Natural killer cell (primary cell): ENCODE results near the gene F9. TPM values are rescaled to one million over a fixed set of nuclear protein-coding genes. Genes with fewer than 3 reads are reported as not detected.

Source experiments
- ATAC-seq, 3 donors: fragments of 150-1000 bp in 2 of 3; fragments of 200-7000 bp in 1 of 3; cut with Tn5 transposase; 1 replicate in 1 of 3; 2 replicates in 2 of 3; pipeline ENCODE4 v1.10.0; 2021; ENCODE audit warnings: mild to moderate bottlenecking in 2 of 3, moderate library complexity in 2 of 3
- DNase-seq, 2 donors: peaks; one replicate each; pipeline versions ENCODE4 v3.0.0 to v3.0.0-alpha.2; 2013 to 2021; ENCODE audit warnings: mixed read lengths in 1 of 2
- H3K27ac ChIP-seq: one replicate; pipeline ENCODE4 v1.5.1; 2013; ENCODE audit warnings: mild to moderate bottlenecking, low read length
- H3K27me3 ChIP-seq: one replicate; pipeline ENCODE4 v1.6.1; 2013; ENCODE audit warnings: low read length; ENCODE audit not compliant: control insufficient read depth, insufficient read depth
- H3K36me3 ChIP-seq: one replicate; pipeline ENCODE4 v1.6.1; 2013; ENCODE audit warnings: low read length; ENCODE audit not compliant: control insufficient read depth, insufficient read depth
- H3K4me1 ChIP-seq: one replicate; pipeline ENCODE4 v1.6.1; 2013; ENCODE audit warnings: low read length; ENCODE audit not compliant: control insufficient read depth, insufficient read depth
- H3K4me3 ChIP-seq: one replicate; pipeline ENCODE4 v1.5.1; 2013; ENCODE audit warnings: low read length
- H3K9me3 ChIP-seq: one replicate; pipeline ENCODE4 v1.6.1; 2013; ENCODE audit warnings: low read length; ENCODE audit not compliant: control insufficient read depth, insufficient read depth
- H3K27ac Mint-ChIP-seq, 2 donors: one replicate each; pipeline ENCODE4 v1.8.0; 2022; ENCODE audit warnings: mild to moderate bottlenecking in 2 of 2, mixed read lengths in 2 of 2, moderate library complexity in 1 of 2
- H3K27me3 Mint-ChIP-seq, 2 donors: one replicate each; pipeline ENCODE4 v1.8.0; 2022; ENCODE audit warnings: low read depth in 2 of 2, mixed read lengths in 2 of 2
- H3K36me3 Mint-ChIP-seq: one replicate; pipeline ENCODE4 v1.8.0; 2022; ENCODE audit warnings: mixed read lengths
- H3K4me1 Mint-ChIP-seq, 2 donors: one replicate each; pipeline ENCODE4 v1.8.0; 2022; ENCODE audit warnings: mixed read lengths in 2 of 2
- H3K4me3 Mint-ChIP-seq: one replicate; pipeline ENCODE4 v1.8.0; 2022; ENCODE audit warnings: mild to moderate bottlenecking, moderate library complexity, mixed read lengths
- H3K9me3 Mint-ChIP-seq, 2 donors: one replicate each; pipeline ENCODE4 v1.8.0; 2022; ENCODE audit warnings: mixed read lengths in 2 of 2
- CTCF ChIP-seq: fragments of 200-600 bp; IDR thresholded peaks from one replicate; pipeline ENCODE4 v1.8.0; 2022; ENCODE audit warnings: antibody characterized with exemption
- WGBS: methylation state at CpG from one replicate; pipeline ENCODE4 v1.1.7; 2013; ENCODE audit warnings: missing lambda C conversion rate; ENCODE audit not compliant: insufficient coverage; 5-methylcytosine and 5-hydroxymethylcytosine counted together
- intact Hi-C: fragments of 100-400 bp; cut with micrococcal nuclease; formaldehyde crosslinking; loops from one replicate; pipeline ENCODE4 v1.14.2; 2022
- total RNA-seq, 4 donors: library from RNA; stranded (reverse); fragments of 120-200 nt in 1 of 4; gene quantifications; one replicate each; pipeline versions ENCODE4 v1.2.3 to v1.2.4, GENCODE V29; 2013 to 2022

The F9 gene
- total RNA-seq, 3 donors from 2014 or later (not counting 1 experiment from before 2014, with no cell fraction given): not detected

DNA sequence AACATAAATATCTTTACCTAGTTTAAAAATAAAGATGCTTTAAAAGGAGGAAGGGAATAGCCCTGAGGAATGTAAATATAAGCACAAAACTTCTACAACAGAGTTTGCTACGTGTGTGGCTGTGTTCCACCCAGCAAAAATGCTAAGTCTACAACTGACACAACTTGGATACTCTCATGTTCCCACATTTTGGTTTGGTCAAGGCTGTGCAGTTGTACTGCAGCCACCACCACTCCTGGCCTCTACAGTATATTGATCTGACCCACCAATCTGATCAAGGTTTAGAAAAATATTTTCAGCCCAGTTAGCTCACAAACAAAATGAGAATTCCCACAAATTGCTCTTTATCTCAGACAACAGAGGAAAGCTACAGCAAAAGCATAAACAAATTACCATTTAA lies 12.1 kb downstream of the F9 start:
- no peaks in the 10 kb centered on the region for H3K36me3 Mint-ChIP-seq
- peaks cover 0 to 62% of the 10 kb centered on the region in 2 donors for H3K27me3 Mint-ChIP-seq
- no peak overlapping the region for H3K27ac ChIP-seq
- no peak for TF ChIP-seq CTCF
- H3K36me3 ChIP-seq: no peaks in the 10 kb centered on the region
- no peaks in the 10 kb centered on the region for H3K4me1 ChIP-seq
- no peak for ATAC-seq
- no peak overlapping the region for H3K4me3 Mint-ChIP-seq
- H3K9me3 ChIP-seq: no peaks in the 10 kb centered on the region
- no peaks in the 10 kb centered on the region for H3K27me3 ChIP-seq
- H3K27ac Mint-ChIP-seq: no peak overlapping the region
- no peak overlapping the region for H3K4me3 ChIP-seq
- no peaks in the 10 kb centered on the region for H3K9me3 Mint-ChIP-seq
- no peak for DNase-seq
- H3K4me1 Mint-ChIP-seq: no peaks in the 10 kb centered on the region
- intact Hi-C loops: no loop called here
- WGBS: 100% methylated on average over 1 of the region's 1 CpG

- H3K36me3 Mint-ChIP-seq: no peaks in the 10 kb centered on the region
Observed at GRCh38 chrX:139543920-139544319, 13.4 kb downstream of the F9 start.

DNA sequence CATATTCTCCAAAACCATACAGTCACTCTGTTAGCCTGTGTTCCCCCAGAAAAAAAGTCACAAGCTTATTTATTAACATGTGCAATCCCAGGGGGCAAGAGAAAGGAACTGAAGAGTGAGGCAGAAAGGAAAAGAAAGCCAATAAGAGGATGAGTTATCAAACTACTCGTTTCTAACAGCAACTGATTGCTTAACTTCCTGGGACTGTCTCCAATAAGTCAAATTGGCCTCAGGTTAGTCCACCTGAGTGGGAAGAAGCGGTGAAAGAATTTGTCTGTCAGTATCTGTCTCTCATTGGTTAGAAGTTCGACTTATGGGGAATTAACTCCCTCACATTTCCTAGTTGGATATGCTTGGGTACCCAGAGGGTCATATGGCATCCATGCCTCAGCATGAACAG lies 14.1 kb downstream of the F9 start:
- Mint-ChIP-seq H3K4me3 (no peak overlapping the region), H3K4me1 (no peaks in the 10 kb centered on the region), H3K9me3 (no peaks in the 10 kb centered on the region), H3K36me3 (no peaks in the 10 kb centered on the region), H3K27ac (no peak overlapping the region), H3K27me3 (peaks cover 0 to 51% of the 10 kb centered on the region in 2 donors)
- Histone ChIP-seq H3K4me1 (no peaks in the 10 kb centered on the region), H3K27ac (no peak overlapping the region), H3K9me3 (no peaks in the 10 kb centered on the region), H3K36me3 (no peaks in the 10 kb centered on the region), H3K27me3 (no peaks in the 10 kb centered on the region), H3K4me3 (no peak overlapping the region)
- TF ChIP-seq CTCF: no peak
- ATAC-seq: no peak
- DNase-seq: no peak
- intact Hi-C loops: no loop called here
- WGBS: 80% methylated on average over 2 of the region's 3 CpGs

More at GRCh38 chrX:139543920-139544319, 13.4 kb downstream of the F9 start:
- no peak for TF ChIP-seq CTCF
- Histone ChIP-seq H3K4me1 (no peaks in the 10 kb centered on the region), H3K4me3 (no peak overlapping the region), H3K27me3 (no peaks in the 10 kb centered on the region), H3K9me3 (no peaks in the 10 kb centered on the region), H3K36me3 (no peaks in the 10 kb centered on the region), H3K27ac (no peak overlapping the region)
- WGBS: 100% methylated on average over 2 of the region's 4 CpGs
- Mint-ChIP-seq H3K4me1 (no peaks in the 10 kb centered on the region), H3K27ac (no peak overlapping the region), H3K4me3 (no peak overlapping the region), H3K27me3 (peaks cover 0 to 55% of the 10 kb centered on the region in 2 donors), H3K9me3 (no peaks in the 10 kb centered on the region)
- ATAC-seq: no peak
- intact Hi-C loops: no loop called here
- no peak for DNase-seq

DNA sequence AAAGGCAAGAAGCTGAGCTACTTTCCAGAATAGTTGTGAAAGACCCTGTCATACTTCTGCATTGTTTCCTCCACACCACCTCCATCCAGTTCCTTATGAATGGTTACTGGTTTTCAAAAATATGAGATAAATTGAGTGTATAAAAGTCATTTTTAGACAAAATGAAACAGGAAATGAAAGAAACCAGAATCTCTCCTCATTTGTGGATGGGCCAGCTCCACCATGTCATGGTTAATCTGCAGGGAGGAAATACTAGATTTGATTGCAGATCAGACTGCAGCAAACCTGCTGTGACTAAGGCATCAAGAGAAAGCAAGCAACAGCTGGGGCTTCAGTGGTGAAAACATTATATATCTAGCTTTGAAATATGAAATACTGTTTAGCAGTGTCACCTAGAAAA lies 23.8 kb downstream of the F9 start:
- Mint-ChIP-seq H3K27me3 (peaks cover 6 to 11% of the 10 kb centered on the region in 2 donors), H3K36me3 (no peaks in the 10 kb centered on the region), H3K27ac (no peak overlapping the region), H3K4me3 (no peak overlapping the region), H3K9me3 (no peaks in the 10 kb centered on the region), H3K4me1 (peaks cover 0 to 9% of the 10 kb centered on the region in 2 donors)
- H3K36me3 ChIP-seq: no peaks in the 10 kb centered on the region
- no peaks in the 10 kb centered on the region for H3K27me3 ChIP-seq
- peaks cover 3% of the 10 kb centered on the region for H3K4me1 ChIP-seq
- H3K4me3 ChIP-seq: no peak overlapping the region
- H3K9me3 ChIP-seq: no peaks in the 10 kb centered on the region
- H3K27ac ChIP-seq: no peak overlapping the region
- intact Hi-C loops: no loop called here
- DNase-seq (no peak), ATAC-seq (no peak)
- no peak for TF ChIP-seq CTCF
